K562 (cell line): ENCODE measurements around the gene BCAN. TPM values are rescaled to one million over a fixed set of nuclear protein-coding genes. Genes with fewer than 3 reads are reported as not detected.
A peak's percentile ranks its signal among the peaks of the same experiment; 100 is the strongest.

Experiments used
- GTF3C2 ChIP-seq: IDR thresholded peaks from 3 replicates; pipeline ENCODE4 v1.6.1; 2011; ENCODE audit warnings: borderline replicate concordance, mild to moderate bottlenecking, moderate library complexity; ENCODE audit not compliant: insufficient read length; ENCODE audit errors: extremely low read depth
- KAT2B ChIP-seq: IDR thresholded peaks from one replicate; pipeline ENCODE4 v1.6.1; 2012; ENCODE audit warnings: low read depth, mild to moderate bottlenecking, control low read depth, inconsistent platforms, low read length, moderate library complexity
- MXI1 ChIP-seq: IDR thresholded peaks from 2 replicates; pipeline ENCODE4 v1.6.1; 2011; ENCODE audit warnings: low read depth, mild to moderate bottlenecking, improper control_type of control experiment, low read length
- PREB ChIP-seq: sonication (generic); formaldehyde crosslinking; IDR thresholded peaks from 2 replicates; pipeline ENCODE4 v1.8.1; 2023; ENCODE audit warnings: mild to moderate bottlenecking, missing genetic modification reagents
- SIN3B ChIP-seq: fragments of 450-650 bp; IDR thresholded peaks from 2 replicates; pipeline ENCODE4 v1.6.1; 2017; ENCODE audit warnings: low read depth, mild to moderate bottlenecking, moderate library complexity
- SOX6 ChIP-seq: fragments of 450-650 bp; IDR thresholded peaks from 2 replicates; pipeline ENCODE4 v1.6.1; 2014; ENCODE audit warnings: mild to moderate bottlenecking
- TAL1 ChIP-seq: fragments of 450-650 bp; IDR thresholded peaks from 2 replicates; pipeline ENCODE4 v1.6.1; 2016; ENCODE audit warnings: mild to moderate bottlenecking
- TBL1XR1 ChIP-seq, 2 experiments: IDR thresholded peaks; 2 replicates each; pipeline ENCODE4 v1.6.1; 2012; ENCODE audit warnings: improper control_type of control experiment in 2 of 2, low read length in 2 of 2, mild to moderate bottlenecking in 1 of 2
- TRIM24 ChIP-seq, 2 experiments: fragments of 450-650 bp; IDR thresholded peaks; 2 replicates each; pipeline ENCODE4 v1.6.1; 2016
- TSHZ1 ChIP-seq: fragments of 250-450 bp; sonication (Bioruptor Pico); IDR thresholded peaks from 2 replicates; pipeline ENCODE4 v1.4.0; 2020; ENCODE audit warnings: mild to moderate bottlenecking, moderate library complexity
- ZBTB7A ChIP-seq: IDR thresholded peaks from 2 replicates; pipeline ENCODE4 v1.6.1; 2011; ENCODE audit warnings: low read depth, mild to moderate bottlenecking, low read length, moderate library complexity, borderline replicate concordance; ENCODE audit not compliant: control insufficient read depth
- ZNF318 ChIP-seq, 2 experiments: fragments of 450-650 bp; IDR thresholded peaks; 2 replicates each; pipeline ENCODE4 v1.6.1; 2016; ENCODE audit warnings: mild to moderate bottlenecking in 2 of 2, borderline replicate concordance in 1 of 2, low read depth in 1 of 2, moderate library complexity in 1 of 2
- polyA plus RNA-seq, 8 experiments: library from polyadenylated mRNA; depleted of rRNA in 4 of 8; stranded (reverse) in 5 of 8; unstranded in 3 of 8; fragments of >200 nt; fragmentation: Nextera tagmentation in 2 of 8; fragmentation: Illumina TruSeq in 1 of 8; extraction: Ambion mirVana in 2 of 8; extraction: Trizol in 1 of 8; gene quantifications; 2 replicates each; pipeline versions ENCODE4 v1.2.1 to v1.2.3, GENCODE V29; 2011 to 2014; ENCODE audit warnings: inconsistent platforms in 1 of 8, missing spikeins in 1 of 8
- total RNA-seq, 7 experiments: library from RNA; depleted of rRNA in 6 of 7; stranded (reverse); fragments of >200 nt in 6 of 7; fragmentation: Illumina TruSeq in 2 of 7; extraction: Trizol in 2 of 7; gene quantifications; 2 replicates each; pipeline versions ENCODE4 v1.2.1 to v1.2.3, GENCODE V29; 2011 to 2021; ENCODE audit warnings: low replicate concordance in 1 of 7

BCAN gene
- total and polyA plus RNA-seq, 9 of the 15 experiments (the other 6 are each of a cell fraction or from before 2014, with no cell fraction given) = 0.04 to 0.33 (median 0.14) TPM; not detected in 5

- TF ChIP-seq GTF3C2 (no peak), ZBTB7A (0 out of 2 replicates have a peak, but pooled peaks have one; percentile 22), SIN3B (no peak), TBL1XR1 (IDR thresholded peaks at IDR 0.05; ENCODE audit: low read length in 2 of 2) (no peak), TAL1 (0 out of 2 replicates have a peak, but pooled peaks have one; percentile 7), ZNF318 (IDR thresholded peaks at IDR 0.05; ENCODE audit: borderline replicate concordance in 1 of 2, low read depth in 1 of 2) (no peak), TSHZ1 (CRISPR knock-in tag) (no peak), PREB (CRISPR knock-in tag) (no peak), SOX6 (0 out of 2 replicates have a peak, but pooled peaks have one; percentile 16), TRIM24 (IDR thresholded peaks at IDR 0.05) (peak in 1 of 2 experiments; percentile 30; a peak in 1 of 4 replicates), MXI1 (no peak), KAT2B (no peak)
Observed at GRCh38 chr1:156663178-156663577, 21.3 kb downstream of the BCAN start (continued).
